Large intestine (tissue), 3 donors: ENCODE results near the gene ARSK. TPM values are rescaled to one million over a fixed set of nuclear protein-coding genes. Genes with fewer than 3 reads are reported as not detected.

Experiments
- DNase-seq, 2 donors: peaks; one replicate each; pipeline versions ENCODE4 v3.0.0 to v3.0.0-alpha.2; 2013
- H3K27ac ChIP-seq: one replicate; pipeline ENCODE4 v1.5.1; 2013; ENCODE audit warnings: low read length
- H3K27me3 ChIP-seq: 2 replicates; pipeline ENCODE4 v1.6.1; 2013; ENCODE audit warnings: low read length; ENCODE audit not compliant: control insufficient read depth, insufficient read depth
- H3K36me3 ChIP-seq: 2 replicates; pipeline ENCODE4 v1.6.1; 2013; ENCODE audit warnings: low read length; ENCODE audit not compliant: control insufficient read depth, insufficient read depth
- H3K4me1 ChIP-seq: one replicate; pipeline ENCODE4 v1.6.1; 2013; ENCODE audit warnings: low read length; ENCODE audit not compliant: control insufficient read depth, insufficient read depth
- H3K4me3 ChIP-seq: one replicate; pipeline ENCODE4 v1.5.1; 2013; ENCODE audit warnings: low read length
- H3K9me3 ChIP-seq: one replicate; pipeline ENCODE4 v1.6.1; 2013; ENCODE audit warnings: mild to moderate bottlenecking, low read depth, low read length, moderate library complexity; ENCODE audit not compliant: control insufficient read depth
- WGBS: methylation state at CpG from one replicate; pipeline ENCODE4 v1.1.5; 2013; ENCODE audit warnings: low lambda C conversion rate; ENCODE audit not compliant: insufficient coverage; 5-methylcytosine and 5-hydroxymethylcytosine counted together
- polyA plus RNA-seq: library from polyadenylated mRNA; unstranded; fragments of 120-200 nt; gene quantifications from one replicate; pipeline ENCODE4 v1.2.1, GENCODE V29; 2013

Gene ARSK
- polyA plus RNA-seq, 1 donor: 7.9 TPM

GRCh38 chr5:95562282-95562681, 7.4 kb downstream of the ARSK start:
- WGBS: 100% methylated on average over 1 of the region's 1 CpG
- no peak for DNase-seq
- Histone ChIP-seq H3K27ac (no peak overlapping the region), H3K36me3 (no peaks in the 10 kb centered on the region), H3K27me3 (no peaks in the 10 kb centered on the region), H3K4me3 (no peak overlapping the region), H3K4me1 (no peaks in the 10 kb centered on the region), H3K9me3 (no peaks in the 10 kb centered on the region)

- Histone ChIP-seq H3K4me1 (no peaks in the 10 kb centered on the region), H3K4me3 (no peak overlapping the region), H3K36me3 (peaks cover 7% of the 10 kb centered on the region), H3K9me3 (no peaks in the 10 kb centered on the region), H3K27ac (no peak overlapping the region), H3K27me3 (no peaks in the 10 kb centered on the region)
- DNase-seq: no peak
- WGBS: 79% methylated on average over 3 of the region's 5 CpGs
Measured at GRCh38 chr5:95563367-95563766, 8.5 kb downstream of the ARSK start.

DNA sequence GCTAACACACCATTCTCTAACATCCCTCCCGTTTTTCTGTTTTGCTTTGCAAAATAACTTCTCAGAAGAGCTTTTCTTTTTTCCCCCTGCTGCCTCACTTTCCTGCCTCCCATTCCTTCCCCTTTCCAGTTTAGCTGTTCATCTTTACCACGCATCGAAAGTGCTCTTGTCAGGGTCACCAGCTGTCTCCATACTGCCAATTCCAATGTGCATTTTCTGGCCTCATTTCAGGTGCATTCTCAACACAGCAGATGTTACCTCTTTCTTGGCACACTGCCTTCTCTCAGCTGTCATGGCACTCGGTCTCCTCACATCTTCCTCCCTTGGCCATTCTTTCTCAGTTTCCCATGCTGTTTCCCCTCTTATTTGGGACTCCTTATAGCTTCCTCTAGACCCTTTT, 9.5 kb downstream of the ARSK start:
- no peak overlapping the region for H3K4me3 ChIP-seq
- DNase-seq: no peak
- H3K27me3 ChIP-seq: no peaks in the 10 kb centered on the region
- H3K27ac ChIP-seq: no peak overlapping the region
- H3K4me1 ChIP-seq: no peaks in the 10 kb centered on the region
- WGBS: 93% methylated on average over 4 of the region's 4 CpGs
- peaks cover 13% of the 10 kb centered on the region for H3K36me3 ChIP-seq
- H3K9me3 ChIP-seq: no peaks in the 10 kb centered on the region

- Histone ChIP-seq H3K27ac (no peak overlapping the region), H3K4me3 (no peak overlapping the region), H3K9me3 (no peaks in the 10 kb centered on the region), H3K4me1 (no peaks in the 10 kb centered on the region), H3K27me3 (no peaks in the 10 kb centered on the region), H3K36me3 (peaks cover 13% of the 10 kb centered on the region)
- DNase-seq: no peak
- WGBS: 96% methylated on average over 3 of the region's 4 CpGs
Measured at GRCh38 chr5:95565280-95565920, 10.5 kb downstream of the ARSK start.

DNA sequence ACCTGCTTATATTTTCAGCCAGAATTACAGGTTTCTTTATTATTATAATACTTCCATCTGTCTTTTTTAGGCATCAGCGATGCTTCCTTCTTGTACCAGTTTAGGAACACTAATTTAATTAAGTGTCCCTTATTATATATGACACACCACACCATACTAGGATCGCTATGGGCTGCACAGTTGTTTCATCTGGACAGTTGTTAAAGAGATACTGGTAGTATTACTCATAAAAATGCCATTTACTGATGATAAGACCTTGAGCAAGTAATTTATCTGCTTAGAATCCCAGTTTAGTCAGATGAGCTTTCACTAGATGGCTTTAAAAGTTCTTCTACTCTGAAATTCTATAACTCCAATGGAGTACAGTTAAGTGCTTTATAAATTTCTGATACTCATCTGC, 17.1 kb downstream of the ARSK start:
- Histone ChIP-seq H3K9me3 (no peaks in the 10 kb centered on the region), H3K36me3 (peaks cover 13% of the 10 kb centered on the region), H3K4me3 (no peak overlapping the region), H3K27ac (no peak overlapping the region), H3K4me1 (no peaks in the 10 kb centered on the region), H3K27me3 (no peaks in the 10 kb centered on the region)
- WGBS: no CpG with 5 or more reads among the region's 2 CpGs
- no peak for DNase-seq

GRCh38 chr5:95581576-95581975, 26.7 kb downstream of the ARSK start:
- 100% methylated on average over 2 of the region's 2 CpGs for WGBS
- Histone ChIP-seq H3K4me3 (no peak overlapping the region), H3K9me3 (no peaks in the 10 kb centered on the region), H3K36me3 (no peaks in the 10 kb centered on the region), H3K27ac (no peak overlapping the region), H3K27me3 (no peaks in the 10 kb centered on the region), H3K4me1 (no peaks in the 10 kb centered on the region)
- DNase-seq: no peak

DNA sequence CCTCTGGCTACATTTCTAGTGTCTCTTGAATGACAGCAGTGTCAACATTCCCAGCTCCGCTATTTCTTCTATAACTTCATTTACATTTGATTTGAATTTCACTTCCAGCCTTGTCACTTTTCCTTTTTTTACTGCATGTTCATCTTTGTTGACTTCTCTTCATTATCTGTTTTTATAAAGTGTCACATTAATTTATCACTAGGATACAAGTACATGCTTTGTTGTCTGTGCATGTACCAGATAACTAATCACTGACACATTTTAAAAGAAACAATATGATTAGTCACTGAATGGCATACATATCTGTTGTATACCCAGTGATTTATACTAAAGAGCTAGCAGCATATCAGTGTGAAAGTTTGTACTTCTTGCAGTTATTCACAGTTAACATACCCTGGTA, 29.1 kb downstream of the ARSK start:
- Histone ChIP-seq H3K36me3 (peaks cover 2% of the 10 kb centered on the region), H3K27ac (no peak overlapping the region), H3K27me3 (no peaks in the 10 kb centered on the region), H3K4me1 (no peaks in the 10 kb centered on the region), H3K4me3 (no peak overlapping the region), H3K9me3 (no peaks in the 10 kb centered on the region)
- 100% methylated on average over 1 of the region's 1 CpG for WGBS
- no peak for DNase-seq

GRCh38 chr5:95590880-95591279, 36.0 kb downstream of the ARSK start:
- Histone ChIP-seq H3K27ac (no peak overlapping the region), H3K4me1 (no peaks in the 10 kb centered on the region), H3K4me3 (no peak overlapping the region), H3K36me3 (peaks cover 2% of the 10 kb centered on the region), H3K27me3 (no peaks in the 10 kb centered on the region), H3K9me3 (no peaks in the 10 kb centered on the region)
- no peak for DNase-seq
- WGBS: no CpG with 5 or more reads among the region's 1 CpG

DNA sequence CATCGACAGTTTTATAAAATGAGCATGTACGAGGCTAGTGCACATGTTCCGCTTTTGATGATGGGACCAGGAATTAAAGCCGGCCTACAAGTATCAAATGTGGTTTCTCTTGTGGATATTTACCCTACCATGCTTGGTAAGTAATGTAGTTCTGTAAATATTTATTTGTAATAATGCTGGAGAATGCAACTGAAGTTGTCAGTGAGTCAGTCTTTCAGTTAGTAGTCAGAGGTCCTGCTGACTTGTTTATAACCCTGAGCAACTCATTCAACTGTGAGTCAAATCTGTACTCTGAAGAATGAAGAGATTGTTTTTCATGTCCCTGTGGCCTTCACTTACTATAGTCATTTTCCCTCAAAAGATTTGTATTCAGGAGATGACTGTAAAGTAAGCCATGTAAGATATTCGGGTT, 36.6 kb downstream of the ARSK start:
- H3K4me1 ChIP-seq: no peaks in the 10 kb centered on the region
- peaks cover 2% of the 10 kb centered on the region for H3K36me3 ChIP-seq
- no peak overlapping the region for H3K4me3 ChIP-seq
- H3K27ac ChIP-seq: no peak overlapping the region
- 100% methylated on average over 1 of the region's 5 CpGs for WGBS
- H3K27me3 ChIP-seq: no peaks in the 10 kb centered on the region
- DNase-seq: no peak
- H3K9me3 ChIP-seq: no peaks in the 10 kb centered on the region

DNA sequence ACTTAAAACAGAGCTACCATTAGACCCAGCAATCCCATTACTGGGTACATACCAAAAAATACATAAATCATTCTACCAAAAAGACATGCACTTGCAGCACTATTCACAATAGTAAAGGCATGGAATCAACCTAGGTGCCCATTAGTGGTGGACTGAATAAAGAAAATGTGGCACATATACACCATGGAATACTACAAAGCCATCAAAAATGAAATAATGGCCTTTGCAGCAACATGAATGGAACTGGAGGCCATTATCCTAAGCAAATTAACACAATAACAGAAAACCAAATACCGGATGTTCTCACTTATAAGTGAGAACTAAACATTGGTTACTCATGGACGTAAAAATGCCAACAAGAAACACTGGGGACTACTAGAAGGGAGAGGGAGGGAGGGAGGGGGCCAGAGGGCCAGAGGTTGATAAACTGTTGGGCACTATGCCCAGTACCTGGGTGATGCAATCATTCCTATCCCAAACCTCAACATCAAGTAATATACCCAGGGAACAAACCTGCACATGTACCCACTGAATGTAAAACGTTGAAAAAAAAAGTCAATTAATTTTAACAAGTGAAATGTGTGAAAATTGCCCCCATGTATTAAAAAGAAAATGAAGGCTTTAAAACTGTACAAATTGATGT, 40.5 kb downstream of the ARSK start:
- H3K4me3 ChIP-seq: no peak overlapping the region
- H3K27ac ChIP-seq: no peak overlapping the region
- 90% methylated on average over 1 of the region's 3 CpGs for WGBS
- no peaks in the 10 kb centered on the region for H3K9me3 ChIP-seq
- DNase-seq: no peak
- peaks cover 2% of the 10 kb centered on the region for H3K36me3 ChIP-seq
- no peaks in the 10 kb centered on the region for H3K27me3 ChIP-seq
- H3K4me1 ChIP-seq: no peaks in the 10 kb centered on the region

DNA sequence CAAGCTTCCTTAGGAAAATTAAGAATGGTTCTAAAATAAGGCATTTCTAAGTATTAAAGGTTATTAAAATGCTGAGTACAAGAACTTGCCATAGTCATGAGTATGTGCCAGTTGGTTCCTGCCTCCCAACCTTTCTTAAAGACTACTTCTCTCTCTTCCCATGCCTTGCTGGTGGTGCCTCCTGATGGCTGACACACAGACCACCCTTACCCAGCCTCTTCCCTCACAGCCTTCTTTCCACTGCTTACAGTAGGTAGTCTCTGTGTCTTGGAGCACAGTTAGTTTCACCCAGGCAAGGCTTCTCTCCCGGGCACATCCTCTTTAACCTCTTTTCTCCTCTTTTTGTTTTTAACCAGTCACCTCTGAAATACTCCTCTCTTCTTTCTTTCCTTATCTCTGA, 44.4 kb downstream of the ARSK start:
- 86% methylated on average over 1 of the region's 1 CpG for WGBS
- no peak for DNase-seq
- Histone ChIP-seq H3K27ac (no peak overlapping the region), H3K4me1 (no peaks in the 10 kb centered on the region), H3K36me3 (peaks cover 15% of the 10 kb centered on the region), H3K27me3 (no peaks in the 10 kb centered on the region), H3K4me3 (no peak overlapping the region), H3K9me3 (no peaks in the 10 kb centered on the region)
